NCI-H510A treated with DMSO at 0.1 percent for 48 hours (cell line): ENCODE results near the gene SMARCC1.
"Not testable (repeated sequence)": the region's sequence is repeated elsewhere in the genome, so short reads cannot be mapped to it uniquely, and the experiment has no call there.

ENCODE experiments used
- DNase-seq: peaks from one replicate; lab custom pipeline; 2025; lab: John Stamatoyannopoulos, UW

SMARCC1 gene

GRCh38 chr3:47781685-47782445 is at the start of gene SMARCC1:
TSS of gene SMARCC1 (minus strand) at chr3:47781893. CDS start at chr3:47781797, 96 bp downstream.
- DNase-seq: peak; percentile 88

DNA sequence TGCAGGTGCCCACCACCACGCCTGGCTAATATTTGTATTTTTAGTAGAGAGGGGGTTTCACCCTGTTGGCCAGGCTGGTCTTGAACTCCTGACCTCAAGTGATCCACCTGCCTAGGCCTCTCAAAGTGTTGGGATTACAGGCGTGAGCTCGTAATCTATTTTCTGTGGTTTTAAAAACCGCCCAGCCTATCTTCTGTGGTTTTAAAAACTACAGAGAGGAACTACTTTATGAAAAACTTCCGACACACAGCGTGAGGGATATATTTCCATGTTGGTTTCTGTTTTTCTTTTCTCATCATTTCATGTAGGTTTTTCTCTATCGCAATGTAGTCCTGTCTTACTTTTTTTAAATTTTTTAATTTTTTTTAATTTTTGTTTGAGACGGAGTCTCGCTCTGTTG is 47.8 kb upstream of the SMARCC1 start:
- DNase-seq: not testable (repeated sequence)

- no peak for DNase-seq
Measured at GRCh38 chr3:47825590-47825989, 43.9 kb upstream of the SMARCC1 start.

- peak; percentile 81 for DNase-seq
Measured at GRCh38 chr3:47824541-47825473, 43.1 kb upstream of the SMARCC1 start.

DNA sequence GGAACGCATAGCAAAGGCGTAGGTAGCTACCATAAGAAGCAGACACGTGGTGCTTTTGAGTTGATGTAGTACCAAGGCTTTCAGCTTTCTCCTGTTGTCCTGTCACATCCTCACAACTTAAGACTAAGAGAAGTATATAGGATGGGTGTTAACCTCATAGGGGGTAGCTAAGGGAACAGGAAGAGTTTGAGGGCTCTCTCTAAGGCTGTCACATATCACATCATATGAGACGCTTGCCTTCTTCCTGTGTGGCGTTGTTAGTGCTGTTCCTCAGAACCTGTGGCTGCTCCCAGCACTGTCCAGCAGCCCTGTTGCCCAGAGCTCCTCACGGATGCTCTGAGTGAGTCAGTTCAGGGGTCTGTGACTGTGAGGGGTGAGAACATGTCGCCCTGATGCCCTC is 35.9 kb upstream of the SMARCC1 start:
- DNase-seq: no peak

GRCh38 chr3:47813551-47814177 is 32.0 kb upstream of the SMARCC1 start:
- DNase-seq: no peak

- no peak for DNase-seq
Measured at GRCh38 chr3:47804577-47804976, 22.9 kb upstream of the SMARCC1 start.

GRCh38 chr3:47803480-47804025 is 21.9 kb upstream of the SMARCC1 start:
- no peak for DNase-seq

GRCh38 chr3:47802734-47803479 is 21.2 kb upstream of the SMARCC1 start, which contains the start of gene DHX30:
TSS of gene DHX30 (plus strand) at chr3:47803138. CDS start at chr3:47810684, 7,546 bp downstream.
- DNase-seq: peak; percentile 64

- DNase-seq: no peak
Measured at GRCh38 chr3:47799733-47800132, 18.0 kb upstream of the SMARCC1 start.

- no peak for DNase-seq
Measured at GRCh38 chr3:47794544-47794943, 12.9 kb upstream of the SMARCC1 start.

DNA sequence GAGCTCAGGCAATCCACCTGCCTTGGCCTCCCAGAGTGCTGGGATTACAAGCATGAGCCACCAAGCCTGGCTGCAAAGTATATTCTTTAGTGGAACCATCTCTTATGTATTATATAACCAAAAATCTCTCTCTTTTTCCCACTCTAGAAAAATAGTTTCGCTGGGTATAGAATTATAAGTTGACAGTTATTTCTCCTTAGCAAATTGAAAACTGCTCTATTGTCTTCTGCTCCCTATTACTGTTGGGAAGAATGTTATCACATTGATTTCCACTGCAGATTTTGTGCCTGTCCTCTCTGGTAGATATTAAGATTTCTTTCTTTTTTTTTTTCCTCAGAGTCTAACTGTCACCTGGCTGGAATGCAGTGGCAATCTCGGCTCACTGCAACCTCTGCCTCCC is 11.0 kb upstream of the SMARCC1 start:
- no peak for DNase-seq

DNA sequence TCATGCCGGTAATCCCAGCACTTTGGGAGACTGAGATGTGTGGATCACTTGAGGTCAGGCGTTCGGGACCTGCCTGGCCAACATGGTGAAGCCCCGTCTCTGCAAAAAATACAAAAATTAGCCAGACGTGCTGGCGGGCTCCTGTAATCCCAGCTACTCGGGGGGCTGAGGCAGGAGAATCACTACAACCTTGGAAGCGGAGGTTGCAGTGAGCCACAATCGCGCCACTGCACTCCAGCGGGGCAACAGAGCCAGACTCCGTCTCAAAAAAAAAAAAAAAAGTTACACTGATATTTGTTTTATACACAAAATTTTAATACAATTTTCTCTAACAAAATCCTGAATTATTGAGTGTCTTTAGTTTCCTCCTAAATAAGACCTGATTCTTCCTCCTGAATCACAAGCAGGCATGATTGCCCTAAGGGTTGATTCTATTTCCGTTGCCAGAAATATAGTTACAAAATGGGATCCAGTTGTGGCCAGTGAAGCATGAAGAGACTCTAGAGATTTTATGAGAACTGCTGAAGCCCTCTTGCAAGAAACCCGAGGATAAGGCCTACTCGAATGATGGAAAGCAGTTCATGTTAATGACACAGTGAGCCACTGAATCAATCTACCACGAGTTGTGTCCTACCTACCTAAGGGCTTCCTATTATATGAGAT is 9.6 kb upstream of the SMARCC1 start:
- no peak for DNase-seq

DNA sequence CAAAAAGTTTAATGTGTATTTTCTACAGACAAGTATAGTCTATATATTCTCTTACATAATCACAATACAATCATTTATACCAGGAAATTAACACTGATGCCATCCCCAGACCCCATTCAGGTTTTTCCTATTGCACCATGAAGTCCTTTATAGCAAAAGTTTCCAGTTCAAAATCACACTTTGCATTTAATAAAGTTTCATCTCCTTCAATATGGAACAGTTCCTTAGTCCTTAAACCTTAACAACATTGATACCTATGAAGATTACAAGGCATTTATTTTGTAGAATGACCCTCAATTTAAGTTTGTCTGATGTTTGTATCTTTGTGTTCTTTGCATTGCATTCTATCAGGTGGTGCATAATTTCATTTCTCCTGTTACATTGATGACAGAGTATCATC is 2.0 kb upstream of the SMARCC1 start:
- no peak for DNase-seq

DNA sequence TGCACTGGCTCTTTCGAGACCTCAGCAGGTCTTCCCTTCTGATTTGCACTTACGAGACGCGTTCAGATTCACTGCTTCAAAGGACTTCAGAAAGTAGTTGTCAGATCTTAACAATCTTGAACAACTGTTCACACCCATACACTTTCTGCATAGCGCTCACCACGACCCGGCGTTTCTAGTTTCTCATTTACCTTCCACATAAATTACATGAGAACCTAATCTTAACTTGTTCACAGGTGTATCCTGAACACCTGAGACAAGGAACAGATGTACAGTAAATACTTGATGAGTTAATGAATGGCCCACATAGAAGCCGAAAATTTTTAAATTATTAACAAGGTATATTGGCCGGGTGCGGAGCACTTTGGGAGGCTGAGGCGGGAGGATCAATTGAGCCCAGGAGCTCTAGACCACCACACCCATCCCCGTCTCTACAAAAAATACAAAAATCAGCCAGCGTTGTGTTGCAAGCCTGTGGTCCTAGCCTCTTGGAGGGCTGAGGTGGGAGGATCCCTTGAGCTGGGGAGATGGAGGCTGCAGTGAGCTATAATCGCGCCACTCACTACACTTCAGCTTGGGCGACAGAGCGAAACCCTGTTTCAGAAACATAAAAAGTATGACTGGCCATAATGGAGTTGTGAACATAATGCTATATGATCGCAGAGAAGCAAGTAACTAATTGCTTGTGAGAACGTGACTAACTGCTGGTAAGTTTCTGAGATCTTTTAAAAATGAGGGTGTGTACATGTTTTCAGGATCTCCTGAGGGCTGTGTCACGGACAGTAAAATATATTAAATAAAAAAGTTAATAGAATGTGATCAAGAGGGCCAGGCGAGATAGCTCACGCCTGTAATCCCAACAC is 984 bp upstream of the SMARCC1 start:
- DNase-seq: no peak

- DNase-seq: peak; percentile 33
Measured at GRCh38 chr3:47780741-47781684, 680 bp downstream of the SMARCC1 start.

GRCh38 chr3:47778746-47779145 is 2.9 kb downstream of the SMARCC1 start:
- DNase-seq: no peak

DNA sequence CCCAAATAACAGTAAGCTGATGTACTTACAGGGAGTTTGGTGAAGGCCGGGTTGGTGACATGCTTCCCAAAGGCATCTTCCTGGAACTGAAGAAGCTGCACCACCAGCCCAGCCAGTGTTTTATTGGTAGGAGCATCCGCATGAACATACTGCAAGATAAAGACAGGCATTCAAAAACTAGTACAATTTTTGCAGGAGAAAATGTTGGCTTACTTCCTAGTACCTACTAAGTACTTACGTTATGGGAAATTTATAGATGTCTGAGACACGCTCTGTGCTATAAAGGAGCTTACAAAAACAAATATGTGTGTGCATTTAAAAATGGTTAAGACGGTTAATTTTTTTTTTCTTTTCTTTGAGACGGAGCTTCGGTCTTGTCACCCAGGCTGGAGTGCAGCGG is 8.9 kb downstream of the SMARCC1 start:
- no peak for DNase-seq

DNA sequence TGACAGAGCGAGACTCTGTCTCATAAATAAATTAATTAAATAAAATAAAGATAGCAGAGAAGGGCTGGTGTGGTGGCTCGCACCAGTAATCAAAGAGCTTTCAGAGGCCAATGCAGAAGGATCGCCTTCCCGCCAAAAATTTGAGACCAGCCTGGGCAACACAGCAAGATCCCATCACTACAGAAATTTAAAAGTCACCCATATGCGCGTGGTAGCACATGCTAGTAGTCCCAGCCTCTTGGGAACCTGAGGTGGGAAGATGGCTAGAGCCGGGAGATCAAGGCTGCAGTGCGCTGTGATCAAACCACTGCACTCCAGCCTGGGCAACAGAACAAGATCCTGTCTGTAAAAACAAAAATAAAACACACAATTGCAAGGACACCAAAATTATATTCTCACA is 9.6 kb downstream of the SMARCC1 start:
- no peak for DNase-seq
